HFF-Myc (cell line): ENCODE data around the gene PPIE.

ENCODE experiments used
- DNase-seq: peaks from one replicate; pipeline ENCODE4 v3.0.0-alpha.2; 2011; ENCODE audit warnings: low read depth; ENCODE audit errors: extremely low read depth
- H3K4me3 ChIP-seq: replicated peaks from 2 replicates; pipeline ENCODE4 v1.5.1; 2011; ENCODE audit warnings: low read depth, mild to moderate bottlenecking, control low read depth, low read length
- CTCF ChIP-seq: IDR thresholded peaks from 2 replicates; pipeline ENCODE4 v1.5.1; 2012; ENCODE audit warnings: mild to moderate bottlenecking, low read depth, low read length, control low read depth; ENCODE audit errors: missing control alignments

Gene PPIE

GRCh38 chr1:39717809-39718208 is 20.9 kb upstream of the PPIE start:
- no peak for TF ChIP-seq CTCF
- DNase-seq: no peak
- H3K4me3 ChIP-seq: no peak overlapping the region

- TF ChIP-seq CTCF: peak; percentile 23
- no peak overlapping the region for H3K4me3 ChIP-seq
- DNase-seq: peak; percentile 25
Measured at GRCh38 chr1:39720094-39720999, 18.3 kb upstream of the PPIE start.

- no peak for DNase-seq
- no peak overlapping the region for H3K4me3 ChIP-seq
- TF ChIP-seq CTCF: no peak
Measured at GRCh38 chr1:39721664-39722063, 17.0 kb upstream of the PPIE start.

GRCh38 chr1:39722495-39722894 is 16.2 kb upstream of the PPIE start:
- DNase-seq: no peak
- no peak for TF ChIP-seq CTCF

GRCh38 chr1:39726600-39726999 is 12.1 kb upstream of the PPIE start:
- TF ChIP-seq CTCF: no peak
- no peak for DNase-seq
- H3K4me3 ChIP-seq: no peak overlapping the region

More at GRCh38 chr1:39722495-39722894, 16.2 kb upstream of the PPIE start:
- H3K4me3 ChIP-seq: no peak overlapping the region

GRCh38 chr1:39727221-39727931 is 11.3 kb upstream of the PPIE start:
- no peak for TF ChIP-seq CTCF
- no peak for DNase-seq
- no peak overlapping the region for H3K4me3 ChIP-seq
